HFFc6 (cell line): ENCODE measurements around the gene SDK2. TPM values are rescaled to one million over a fixed set of nuclear protein-coding genes. Genes with fewer than 3 reads are reported as not detected.

Source experiments
- DNase-seq: peaks from one replicate; pipeline ENCODE4 v3.0.0-alpha.2; 2018
- H3K27ac Mint-ChIP-seq: 2 replicates; pipeline ENCODE4 v1.8.0; 2020; ENCODE audit warnings: mild to moderate bottlenecking, mixed read lengths
- H3K27me3 Mint-ChIP-seq: 2 replicates; pipeline ENCODE4 v1.8.0; 2021; ENCODE audit warnings: mild to moderate bottlenecking, moderate library complexity, mixed read lengths; ENCODE audit not compliant: insufficient read depth
- H3K36me3 Mint-ChIP-seq: 2 replicates; pipeline ENCODE4 v1.8.0; 2021; ENCODE audit warnings: low read depth, mixed read lengths
- H3K4me1 Mint-ChIP-seq: 2 replicates; pipeline ENCODE4 v1.8.0; 2020; ENCODE audit warnings: low read depth, mixed read lengths
- H3K4me3 Mint-ChIP-seq: 2 replicates; pipeline ENCODE4 v1.8.0; 2020; ENCODE audit warnings: mild to moderate bottlenecking, moderate library complexity, mixed read lengths
- H3K9me3 Mint-ChIP-seq: 2 replicates; pipeline ENCODE4 v1.8.0; 2020; ENCODE audit warnings: mild to moderate bottlenecking, mixed read lengths
- CTCF ChIP-seq: fragments of 200-600 bp; sonication (generic); IDR thresholded peaks from 2 replicates; pipeline ENCODE4 v1.5.0; 2021; ENCODE audit warnings: antibody characterized with exemption, mild to moderate bottlenecking
- total RNA-seq, 6 experiments: library from RNA; stranded (reverse); fragmentation: NEBNext Ultra II Directional; extraction: Animal tissue kit (Norgen Biotek cat#: 25700); gene quantifications; 2 replicates in 1 of 6; 3 replicates in 5 of 6; pipeline ENCODE4 v1.2.3, GENCODE V29; 2021

SDK2 gene
- total RNA-seq, 6 experiments from 2014 or later = 0.03 TPM; not detected in 4

DNA sequence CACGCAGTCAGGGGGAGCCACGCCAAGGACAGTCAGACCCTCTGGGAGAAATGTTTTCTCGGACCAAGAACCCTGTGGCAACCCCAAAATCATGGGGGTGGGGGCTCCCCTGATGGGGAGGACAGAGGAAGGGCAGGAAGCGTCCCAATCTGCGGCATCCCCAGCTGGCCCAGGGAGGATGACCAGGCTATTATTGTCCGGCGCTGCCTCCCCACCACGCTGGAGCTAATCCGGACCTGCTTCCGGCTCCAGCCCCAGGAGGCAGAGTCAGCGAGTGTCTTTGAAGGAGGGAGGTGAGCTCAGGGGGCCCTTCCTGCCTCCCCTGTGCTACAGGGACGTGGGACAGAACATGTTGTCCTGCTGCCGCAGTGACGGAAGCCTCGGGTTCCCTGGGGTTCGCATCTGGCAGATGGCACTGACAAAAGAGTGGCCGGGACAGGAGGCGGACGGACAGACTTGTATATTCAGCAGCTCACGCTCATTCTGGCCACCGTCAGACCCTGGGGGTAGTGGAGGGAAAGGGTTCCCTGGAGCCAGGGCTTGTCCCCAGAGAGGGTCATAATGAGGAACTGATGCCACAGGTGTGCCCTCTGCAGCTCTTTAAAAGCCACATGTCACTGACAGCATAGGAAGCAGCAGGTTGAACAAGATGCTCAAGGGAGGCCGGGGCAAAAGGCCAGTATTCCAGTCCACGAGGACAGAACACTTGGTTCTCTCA is 278.2 kb downstream of the SDK2 start:
- DNase-seq = no peak
- TF ChIP-seq CTCF = no peak
- H3K27me3 Mint-ChIP-seq = peaks cover 32% of the 10 kb centered on the region
- H3K9me3 Mint-ChIP-seq = no peaks in the 10 kb centered on the region
- H3K36me3 Mint-ChIP-seq = no peaks in the 10 kb centered on the region
- H3K27ac Mint-ChIP-seq = no peak overlapping the region; the same call in 1 of the 2 replicates
- H3K4me3 Mint-ChIP-seq = no peak overlapping the region; the same call in 1 of the 2 replicates
- H3K4me1 Mint-ChIP-seq = peaks cover 17% of the 10 kb centered on the region

- TF ChIP-seq CTCF = no peak
- H3K4me3 Mint-ChIP-seq = no peak overlapping the region
- peaks cover 12% of the 10 kb centered on the region for H3K4me1 Mint-ChIP-seq
- H3K9me3 Mint-ChIP-seq = no peaks in the 10 kb centered on the region
- peaks cover 34% of the 10 kb centered on the region for H3K27me3 Mint-ChIP-seq
- no peak for DNase-seq
- no peak overlapping the region; the same call in 1 of the 2 replicates for H3K27ac Mint-ChIP-seq
- no peaks in the 10 kb centered on the region for H3K36me3 Mint-ChIP-seq
Observed at GRCh38 chr17:73365301-73365874, 278.9 kb downstream of the SDK2 start.

DNA sequence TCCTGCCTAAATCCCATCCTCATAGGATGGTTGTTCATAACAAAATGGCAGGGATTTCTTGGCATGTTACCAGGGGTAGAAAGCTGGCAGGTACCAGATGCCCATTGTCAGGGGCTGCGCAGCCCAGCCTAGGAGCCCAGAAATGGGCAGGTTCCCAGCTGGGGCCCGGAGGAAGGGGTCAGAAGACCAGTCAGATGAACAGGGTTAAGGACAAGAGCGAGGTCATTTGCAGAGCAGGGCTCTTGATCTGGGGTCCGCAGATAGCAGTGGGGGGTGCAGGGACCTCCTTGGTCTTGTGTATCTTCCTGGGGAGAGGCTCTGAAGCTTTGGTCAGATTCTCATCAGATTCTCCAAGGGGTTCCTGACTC is 280.1 kb downstream of the SDK2 start:
- Mint-ChIP-seq H3K27me3 (peaks cover 39% of the 10 kb centered on the region), H3K9me3 (no peaks in the 10 kb centered on the region), H3K4me3 (no peak overlapping the region), H3K27ac (no peak overlapping the region), H3K36me3 (no peaks in the 10 kb centered on the region), H3K4me1 (peaks cover 12% of the 10 kb centered on the region)
- no peak for DNase-seq
- no peak for TF ChIP-seq CTCF

GRCh38 chr17:73363442-73364154 is 280.6 kb downstream of the SDK2 start:
- Mint-ChIP-seq H3K4me1 (peaks cover 12% of the 10 kb centered on the region), H3K4me3 (no peak overlapping the region), H3K27ac (no peak overlapping the region), H3K9me3 (no peaks in the 10 kb centered on the region), H3K36me3 (no peaks in the 10 kb centered on the region), H3K27me3 (peaks cover 39% of the 10 kb centered on the region)
- no peak for TF ChIP-seq CTCF
- DNase-seq = no peak

DNA sequence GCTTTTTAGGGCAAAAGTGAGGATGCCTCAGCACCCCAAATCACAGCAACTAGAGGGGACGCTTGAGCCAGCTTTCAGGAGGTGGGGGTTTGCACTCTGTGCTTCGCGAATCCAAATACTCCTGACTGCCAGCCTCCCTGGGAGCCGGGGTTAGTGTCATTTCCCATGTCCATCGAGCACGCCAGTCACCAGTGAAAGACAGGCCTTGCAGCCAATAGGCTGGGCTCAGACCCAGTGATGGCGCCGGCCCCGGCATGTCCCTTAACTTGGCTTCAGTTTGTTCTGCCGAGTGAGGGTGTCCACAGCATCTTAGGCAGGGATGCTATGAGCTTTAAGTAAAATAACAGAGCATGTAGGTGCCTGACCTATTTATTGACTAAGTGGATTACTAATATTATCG is 281.5 kb downstream of the SDK2 start:
- H3K36me3 Mint-ChIP-seq = no peaks in the 10 kb centered on the region
- no peak overlapping the region for H3K4me3 Mint-ChIP-seq
- no peak overlapping the region for H3K27ac Mint-ChIP-seq
- H3K9me3 Mint-ChIP-seq = no peaks in the 10 kb centered on the region
- peaks cover 12% of the 10 kb centered on the region for H3K4me1 Mint-ChIP-seq
- TF ChIP-seq CTCF = no peak
- DNase-seq = no peak
- peaks cover 40% of the 10 kb centered on the region for H3K27me3 Mint-ChIP-seq
